ENCODE results near the gene TRAF3.

- TF ChIP-seq EZH2 (IDR thresholded peaks at IDR 0.05; ENCODE audit: borderline replicate concordance, low read length) (no peak), CTCF (conservative IDR thresholded peaks at IDR 0.05 in 1 of 2, IDR thresholded peaks at IDR 0.05 in 1 of 2; ENCODE audit: extremely low read depth in 1 of 2, insufficient read depth in 1 of 2, low read depth in 1 of 2, low read length in 2 of 2) (no peak)
These were observed 26.9 kb upstream of the TRAF3 start for GRCh38 chr14:102750376-102750775.
